Stimulated activated CD4-positive, alpha-beta T cell treated with anti-CD3 and anti-CD28 coated beads, Interleukin-4, amount 100 ng/mL, for 1 hour (primary cell): ENCODE data around the gene IL17B.

ENCODE experiments used
- DNase-seq: peaks from one replicate; pipeline ENCODE4 v3.0.0-alpha.2; 2020

The IL17B gene

DNA sequence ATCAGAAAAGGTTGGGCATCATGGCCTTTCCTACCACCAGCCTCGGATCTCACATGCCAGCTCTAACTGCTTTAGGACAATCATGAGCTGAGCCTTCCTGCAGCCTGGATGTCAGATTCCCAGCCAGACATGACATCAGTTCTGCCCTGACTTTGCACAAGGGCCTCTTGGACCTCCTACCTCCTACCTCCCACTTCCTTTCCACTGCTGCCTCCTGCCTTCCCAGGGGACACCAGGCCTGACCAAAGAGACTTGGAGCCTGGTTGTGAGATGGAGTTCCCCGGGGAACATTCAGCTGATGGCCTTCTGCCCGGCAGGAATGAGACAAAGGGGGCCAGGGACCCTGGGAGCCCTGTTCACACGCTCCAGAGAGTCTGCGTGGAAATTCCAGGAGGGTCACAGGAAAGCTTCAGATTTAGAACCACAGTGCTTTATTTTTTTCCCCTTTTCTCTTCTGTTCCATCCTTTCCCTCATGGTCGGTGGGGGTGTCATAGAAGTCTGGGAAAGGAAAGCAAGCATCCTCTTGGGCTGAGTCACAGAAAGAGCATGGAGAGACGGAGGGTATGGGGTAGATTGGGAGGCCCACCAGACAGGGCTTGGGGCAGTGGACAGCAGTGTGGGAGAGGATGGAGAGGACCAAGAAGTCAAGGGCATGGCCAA lies 35.4 kb upstream of the IL17B start:
- no peak for DNase-seq

DNA sequence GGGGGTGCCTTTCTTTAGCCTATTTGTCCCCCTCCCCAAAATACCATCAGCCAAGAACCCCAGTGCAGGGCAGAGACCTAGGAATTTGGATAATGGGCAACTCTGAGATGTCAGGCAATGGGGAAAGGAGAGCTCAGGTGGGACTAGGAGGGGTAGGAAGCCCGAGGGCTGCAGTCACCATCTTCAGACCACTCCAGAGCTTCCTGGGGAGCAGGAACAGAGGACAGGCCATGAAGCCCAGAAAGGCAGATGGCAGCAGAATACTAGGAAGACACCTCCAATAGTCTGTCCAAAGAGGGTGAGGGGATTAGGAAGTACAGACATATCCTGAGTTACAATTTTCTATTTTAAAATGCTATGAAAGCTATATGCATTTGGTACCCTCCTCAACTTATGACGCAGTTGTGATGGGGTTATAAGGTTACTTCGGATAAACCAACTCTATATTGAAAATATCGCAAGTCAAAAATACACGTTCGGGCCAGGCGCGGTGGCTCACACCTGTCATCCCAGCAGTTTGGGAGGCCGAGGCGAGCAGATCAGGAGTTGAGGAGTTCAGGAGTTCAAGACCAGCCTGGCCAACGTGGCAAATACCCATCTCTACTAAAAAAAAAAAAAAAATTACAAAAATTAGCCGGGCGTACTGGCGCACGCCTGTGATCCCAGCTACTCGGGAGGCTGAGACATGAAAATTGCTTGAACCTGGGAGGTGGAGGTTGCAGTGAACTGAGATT lies 34.6 kb upstream of the IL17B start:
- DNase-seq: no peak

DNA sequence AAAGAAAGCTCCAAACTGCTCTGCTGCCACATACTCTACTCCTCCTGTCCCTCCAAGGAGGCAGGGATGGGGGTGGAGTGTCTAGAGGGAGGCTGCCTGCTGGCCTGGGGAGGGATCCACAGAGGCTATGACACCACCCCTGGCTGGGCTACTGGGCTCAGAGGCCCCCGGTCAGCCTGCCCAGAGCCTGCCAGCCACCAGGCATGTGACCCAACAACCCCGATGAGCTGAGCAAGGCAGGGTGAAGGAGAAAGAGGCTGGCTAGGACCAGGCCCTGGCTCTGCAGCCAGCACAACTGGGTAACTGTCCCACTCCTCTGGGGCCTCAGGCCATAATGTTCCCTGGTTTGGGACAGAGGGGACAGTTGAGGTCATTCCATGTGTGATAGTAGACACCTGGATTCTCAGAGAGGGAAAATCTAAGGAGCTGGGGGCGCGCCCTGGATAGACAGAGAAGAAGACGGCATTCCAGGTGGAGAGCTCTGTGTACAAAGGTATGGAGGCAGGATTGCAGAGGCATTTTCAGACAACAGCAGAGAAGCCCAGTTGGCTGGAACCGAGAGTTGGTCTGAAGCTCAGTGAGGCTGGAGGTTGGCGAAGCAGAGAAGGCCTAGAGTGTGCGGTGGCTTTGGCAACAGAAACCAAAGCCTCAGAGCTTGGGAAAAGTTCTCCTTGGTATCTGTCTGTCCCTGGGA lies 33.8 kb upstream of the IL17B start:
- DNase-seq: no peak

DNA sequence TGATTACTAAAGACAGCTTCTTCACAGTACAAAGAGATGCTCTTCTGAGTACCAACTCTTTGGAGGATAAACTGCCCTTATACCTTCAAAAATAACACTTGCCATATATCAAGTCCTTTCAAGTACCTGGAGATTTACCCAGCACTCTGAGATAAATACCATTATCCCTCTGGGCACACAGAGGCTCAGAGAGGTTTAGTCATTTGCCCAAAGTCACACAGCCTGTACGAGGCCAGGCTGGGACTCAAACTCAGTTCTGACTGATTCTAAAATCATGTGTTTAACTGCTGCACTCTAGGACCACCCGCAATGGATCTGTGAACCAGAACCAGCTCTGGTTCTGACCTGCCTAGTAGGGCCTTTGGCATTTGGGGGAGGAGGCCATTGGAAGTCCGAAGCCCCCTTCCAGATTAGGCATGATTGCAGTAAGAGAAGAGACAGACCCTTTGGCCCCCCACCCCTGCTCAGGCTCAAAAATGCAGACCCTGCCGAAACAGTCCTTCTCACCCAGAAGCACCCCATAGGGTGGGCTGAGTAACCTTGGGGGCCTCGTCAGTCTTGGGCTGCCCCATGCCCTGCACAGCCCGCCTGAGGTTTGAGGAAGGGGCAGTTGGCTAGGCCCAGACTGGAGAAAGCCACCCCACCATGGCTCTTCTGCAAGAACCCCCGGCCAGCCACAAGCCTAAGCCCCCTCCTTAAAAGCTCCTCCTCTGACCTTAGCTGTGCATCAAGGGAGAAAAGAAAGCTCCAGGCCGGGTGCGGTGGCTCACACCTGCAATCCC lies 32.8 kb upstream of the IL17B start:
- no peak for DNase-seq

DNA sequence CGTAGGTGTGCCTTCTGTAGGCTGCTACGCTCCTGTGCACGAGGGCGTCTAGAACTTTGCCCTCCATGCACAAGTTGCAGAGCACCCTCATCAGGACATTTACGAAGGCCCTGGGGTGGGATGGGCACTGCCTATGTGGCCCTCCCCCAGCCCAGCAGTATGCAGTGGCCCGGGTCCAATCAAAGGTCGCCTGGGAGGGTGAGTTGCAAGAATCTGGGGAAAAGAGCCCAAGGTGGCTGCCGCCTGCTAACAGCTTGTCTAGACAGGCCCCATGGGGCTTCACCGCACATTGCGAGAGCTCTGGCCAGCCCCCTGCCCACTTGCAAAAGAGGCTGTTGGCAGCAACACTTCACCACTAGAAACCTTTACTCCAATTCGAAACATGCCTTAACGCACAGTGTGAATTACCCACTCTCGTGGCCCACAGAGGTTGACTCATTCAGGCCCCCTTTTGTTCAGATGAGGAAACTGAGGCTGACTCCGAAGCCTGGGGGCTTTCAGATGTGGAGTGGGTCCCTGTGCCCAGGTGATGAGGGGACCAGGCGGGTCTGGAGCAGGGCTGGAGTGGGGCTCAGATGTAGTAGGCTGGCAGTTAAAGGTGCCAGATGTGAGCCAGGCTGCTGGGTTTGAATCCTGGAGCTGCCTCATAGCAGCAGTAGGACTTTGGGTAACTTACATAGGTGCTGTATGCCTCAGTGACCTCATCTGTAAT lies 31.8 kb upstream of the IL17B start:
- no peak for DNase-seq

DNA sequence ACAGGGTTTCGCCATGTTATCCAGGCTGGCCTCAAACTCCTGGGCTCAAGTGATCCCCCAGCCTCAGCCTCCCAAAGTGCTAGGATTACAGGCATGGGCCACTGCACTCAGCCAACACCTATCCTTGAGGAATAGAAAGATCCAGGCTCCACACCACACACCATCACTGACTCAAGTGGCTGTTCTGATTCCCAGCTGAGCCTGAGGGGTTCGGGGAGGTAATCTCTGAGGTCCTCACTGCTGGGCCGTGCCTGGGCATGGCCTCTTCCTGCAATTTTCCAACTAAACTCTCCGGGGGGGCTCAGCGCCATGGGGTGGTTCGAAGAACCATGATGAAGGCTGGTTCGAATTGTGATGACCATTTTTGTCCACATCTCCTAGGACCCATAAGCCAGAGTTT lies 31.0 kb upstream of the IL17B start:
- DNase-seq: no peak

DNA sequence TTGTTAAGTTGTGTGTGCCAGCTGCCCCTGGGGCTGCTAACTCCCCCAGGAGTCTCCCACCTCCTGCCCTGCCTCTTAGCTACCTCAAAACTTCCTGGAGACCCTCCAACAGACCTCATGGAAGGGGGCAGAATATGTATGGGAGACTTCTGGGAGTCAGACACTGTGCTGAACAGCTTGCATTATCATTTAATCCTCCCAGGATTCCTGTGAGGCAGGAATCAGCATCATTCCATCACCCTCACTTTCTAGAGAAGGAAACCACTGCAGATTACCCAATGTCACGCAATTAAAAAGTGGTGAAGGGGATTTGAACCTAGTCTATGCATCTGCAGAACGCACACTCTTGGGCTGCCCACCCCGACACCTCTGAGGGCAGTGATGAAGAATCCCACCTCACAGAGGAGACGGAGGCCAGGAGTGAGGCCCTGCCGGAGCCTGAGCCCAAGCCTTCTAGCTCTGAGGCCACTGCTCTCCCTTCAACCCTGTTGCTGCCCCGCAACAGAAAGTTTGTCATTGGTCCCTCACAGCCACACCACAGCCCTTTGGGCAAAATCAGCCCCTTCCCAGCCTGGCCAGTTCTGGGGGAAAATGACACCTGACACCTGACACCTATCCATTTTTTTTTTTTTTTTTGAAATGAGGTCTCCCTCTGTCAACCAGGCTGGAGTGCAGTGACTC lies 30.3 kb upstream of the IL17B start:
- DNase-seq: no peak

DNA sequence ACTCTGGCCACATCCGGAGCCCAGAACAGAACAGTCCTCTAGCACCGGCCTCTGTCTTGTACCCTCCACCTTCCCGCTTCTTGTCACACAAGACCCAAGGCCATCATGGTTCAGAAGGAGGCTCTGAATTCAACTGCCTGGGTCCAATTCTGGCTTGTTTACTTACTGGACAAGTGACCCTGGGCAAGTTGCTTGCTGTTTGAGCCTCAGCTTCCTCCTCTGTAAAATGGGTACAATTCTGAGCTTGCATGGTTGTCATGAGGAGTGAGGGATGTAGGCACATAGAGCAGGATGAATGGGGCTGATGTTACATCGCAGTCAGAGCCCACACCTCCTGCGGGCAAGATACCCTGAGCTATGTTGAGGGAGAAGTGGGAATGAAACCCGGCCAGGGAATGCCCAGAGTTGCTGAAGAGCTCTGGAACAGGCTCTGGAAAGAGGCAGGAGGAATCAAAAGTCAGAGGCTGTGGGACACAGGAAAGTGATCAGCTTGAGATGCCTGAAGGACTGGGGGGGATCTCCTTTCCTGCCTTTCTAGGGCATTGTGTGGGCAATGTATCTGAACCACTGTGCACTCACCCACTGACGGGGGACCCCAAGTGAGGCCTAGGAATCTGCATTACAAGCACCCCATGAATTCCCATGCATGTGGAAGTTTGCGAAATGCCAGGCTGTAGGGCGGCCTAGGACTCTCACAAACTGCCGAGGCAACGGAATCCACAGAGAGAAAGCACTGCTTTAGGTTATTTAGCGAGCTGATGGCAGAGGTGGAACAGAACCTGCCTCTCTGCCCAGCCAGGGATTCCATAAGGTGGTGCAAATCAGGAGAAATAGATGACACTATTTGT lies 29.4 kb upstream of the IL17B start:
- DNase-seq: no peak

DNA sequence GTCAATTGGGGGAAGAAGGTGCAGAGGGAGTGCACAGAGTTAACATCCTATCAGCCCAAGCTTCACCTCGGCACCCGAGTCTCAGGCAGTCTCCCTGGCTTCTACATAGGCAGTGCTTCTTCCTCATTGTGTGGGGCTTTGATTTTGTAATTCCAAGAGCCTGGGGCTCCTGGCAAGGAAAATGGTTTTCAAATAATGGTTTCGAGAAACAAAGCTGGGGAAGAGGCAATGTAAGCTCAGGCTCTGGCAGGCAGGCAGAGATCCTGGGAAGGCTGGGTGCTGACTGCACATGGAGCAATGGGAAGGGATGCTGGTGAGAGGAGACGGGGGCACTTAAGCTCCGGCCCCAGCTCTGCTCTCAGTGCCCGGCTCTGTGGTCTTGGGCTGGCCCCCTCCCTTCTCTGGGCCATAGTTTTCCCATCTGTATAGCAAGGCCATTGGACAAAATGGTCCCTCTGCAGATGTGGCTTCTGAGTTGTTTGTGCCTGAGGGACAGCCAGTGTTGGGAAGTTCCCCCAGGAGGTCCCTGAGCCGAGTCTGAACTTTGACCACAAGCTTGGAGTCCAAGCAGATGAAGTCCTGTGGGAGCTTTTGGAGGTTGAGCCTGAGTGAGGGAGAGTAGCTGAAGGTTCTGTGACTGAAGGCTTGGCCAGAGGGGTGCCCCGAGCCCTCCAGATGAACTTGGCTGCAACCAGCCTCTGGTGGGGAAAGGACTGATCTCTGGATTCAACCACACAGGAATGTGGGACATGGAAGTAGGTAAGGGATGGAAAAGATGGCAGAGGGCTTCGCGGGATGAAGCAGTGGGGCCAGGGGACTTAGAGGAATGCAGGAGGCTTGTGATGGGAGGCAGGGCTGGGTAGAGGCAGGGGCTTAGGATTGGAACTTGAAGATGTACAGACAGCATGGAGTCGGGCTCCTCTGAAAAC lies 28.5 kb upstream of the IL17B start:
- no peak for DNase-seq

DNA sequence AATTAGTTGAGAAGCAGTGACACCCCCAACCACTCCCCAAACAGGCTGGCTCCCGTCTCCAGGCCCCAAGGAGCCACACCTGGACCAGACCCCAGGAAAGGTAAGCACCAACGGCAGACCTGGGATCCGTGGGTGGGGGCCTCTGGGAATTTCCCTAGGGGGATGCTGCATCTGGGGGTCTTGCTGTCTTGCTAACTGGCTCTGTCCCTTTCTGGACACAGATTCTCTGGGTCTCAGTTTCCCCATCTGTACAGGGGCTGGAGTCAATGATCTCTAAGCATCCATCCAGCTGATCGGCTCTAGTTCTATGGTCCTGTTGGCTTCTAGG lies 27.9 kb upstream of the IL17B start:
- DNase-seq: no peak

DNA sequence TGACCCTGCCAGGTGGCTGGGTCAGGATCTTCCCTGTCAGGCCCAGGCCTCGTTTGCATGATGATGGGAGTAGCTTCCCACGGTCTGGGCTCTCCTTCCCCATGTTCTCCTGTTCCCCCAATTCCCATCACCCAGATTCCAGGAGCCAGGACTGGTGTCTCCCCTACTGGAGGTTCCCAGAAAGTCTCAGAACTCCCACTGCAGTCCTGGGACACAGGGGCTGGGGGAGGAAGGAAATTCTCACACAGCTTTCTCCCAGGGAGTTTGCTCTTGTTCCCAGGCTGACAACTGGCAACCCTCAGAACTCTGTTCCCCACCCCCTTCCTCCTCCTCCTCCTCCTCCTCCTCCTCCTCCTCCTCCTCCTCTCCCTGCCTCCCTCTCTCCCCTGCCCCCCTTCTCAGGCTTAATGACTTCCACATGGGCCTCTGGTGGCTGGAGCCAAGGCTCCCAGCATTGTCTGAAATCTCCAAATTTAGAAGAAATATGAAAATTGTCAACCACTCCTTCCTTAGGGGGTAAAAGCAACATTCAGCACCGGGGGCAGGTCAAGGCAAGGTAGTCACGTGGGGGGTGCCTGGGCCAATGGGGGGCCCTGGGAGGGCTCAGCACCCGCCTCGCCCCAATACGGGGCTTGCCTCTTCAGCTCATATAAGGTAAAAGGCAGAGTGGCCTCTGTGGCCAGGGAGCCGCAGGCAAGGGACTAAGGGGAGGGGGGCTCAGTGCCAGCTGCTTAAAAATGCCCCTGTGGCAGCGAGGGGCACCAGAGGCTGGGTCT lies 27.3 kb upstream of the IL17B start:
- no peak for DNase-seq

DNA sequence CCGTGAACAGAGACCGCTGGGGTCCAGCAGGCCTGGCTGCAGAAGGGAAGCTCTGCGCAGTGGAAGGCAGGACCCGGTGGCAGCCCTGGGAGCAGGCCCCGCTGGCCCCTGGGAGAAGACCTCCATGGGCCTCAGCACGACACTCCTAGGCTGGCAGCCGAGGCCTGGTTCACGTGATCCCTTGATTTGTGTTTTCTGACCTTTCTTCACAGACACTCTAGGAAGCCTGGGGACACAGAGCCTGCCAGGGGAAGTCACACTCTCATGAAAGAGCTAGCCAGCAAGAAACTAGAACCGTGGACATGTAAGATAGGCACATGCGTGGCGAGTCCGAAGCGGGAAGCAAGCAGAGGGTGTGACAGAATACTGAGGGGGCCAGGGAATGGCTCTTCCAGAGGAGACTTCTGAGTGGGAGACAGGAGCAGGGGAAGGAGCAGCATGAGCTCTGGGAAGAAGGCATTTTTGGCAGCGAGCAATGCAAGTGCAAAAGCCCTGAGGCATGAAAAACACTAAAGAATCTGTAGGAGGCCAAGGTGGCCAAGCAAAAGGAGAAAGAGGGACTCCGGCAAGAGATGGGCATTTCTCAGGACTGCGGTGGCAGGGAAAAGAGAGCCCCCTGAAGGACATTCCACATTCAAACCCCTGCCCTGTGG lies 26.6 kb upstream of the IL17B start:
- no peak for DNase-seq

DNA sequence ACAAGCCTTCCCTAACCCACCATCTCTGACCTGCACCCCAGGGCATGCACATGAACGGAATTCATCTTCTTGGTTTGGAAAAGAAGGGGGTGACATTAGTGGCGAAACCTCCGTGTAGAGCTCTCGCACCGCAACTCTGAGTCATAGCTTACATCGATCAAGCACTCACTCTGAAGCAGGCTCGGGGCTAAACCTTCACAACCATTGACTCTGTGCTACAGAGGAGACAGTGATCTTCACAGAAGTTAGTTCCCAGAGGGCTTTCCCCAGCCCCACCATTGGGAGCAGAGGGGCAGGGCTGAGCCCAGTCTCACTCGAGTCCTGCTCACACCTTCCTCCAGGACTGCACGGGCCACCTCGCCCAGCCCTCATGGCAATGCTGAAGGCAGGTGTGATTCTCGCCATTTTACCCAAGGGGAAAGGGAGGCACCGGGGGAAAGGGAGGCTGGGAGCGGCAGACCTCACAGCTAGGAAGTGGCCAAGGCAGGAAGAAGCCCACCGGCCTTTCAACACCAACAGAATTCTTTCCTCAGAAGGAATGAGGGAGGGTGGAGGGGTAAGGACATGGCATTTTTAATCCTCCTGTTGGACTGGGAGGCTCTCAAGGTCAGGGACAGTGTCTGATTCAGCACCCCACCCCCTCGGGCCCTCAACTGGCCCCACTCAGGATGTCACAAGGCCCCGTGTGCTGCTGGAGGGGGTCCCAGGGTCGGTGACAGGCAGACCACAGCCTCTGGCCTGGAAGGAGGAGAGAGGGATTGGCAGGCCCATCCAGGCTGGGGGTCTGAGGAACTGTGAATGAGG lies 25.9 kb upstream of the IL17B start:
- DNase-seq: no peak

DNA sequence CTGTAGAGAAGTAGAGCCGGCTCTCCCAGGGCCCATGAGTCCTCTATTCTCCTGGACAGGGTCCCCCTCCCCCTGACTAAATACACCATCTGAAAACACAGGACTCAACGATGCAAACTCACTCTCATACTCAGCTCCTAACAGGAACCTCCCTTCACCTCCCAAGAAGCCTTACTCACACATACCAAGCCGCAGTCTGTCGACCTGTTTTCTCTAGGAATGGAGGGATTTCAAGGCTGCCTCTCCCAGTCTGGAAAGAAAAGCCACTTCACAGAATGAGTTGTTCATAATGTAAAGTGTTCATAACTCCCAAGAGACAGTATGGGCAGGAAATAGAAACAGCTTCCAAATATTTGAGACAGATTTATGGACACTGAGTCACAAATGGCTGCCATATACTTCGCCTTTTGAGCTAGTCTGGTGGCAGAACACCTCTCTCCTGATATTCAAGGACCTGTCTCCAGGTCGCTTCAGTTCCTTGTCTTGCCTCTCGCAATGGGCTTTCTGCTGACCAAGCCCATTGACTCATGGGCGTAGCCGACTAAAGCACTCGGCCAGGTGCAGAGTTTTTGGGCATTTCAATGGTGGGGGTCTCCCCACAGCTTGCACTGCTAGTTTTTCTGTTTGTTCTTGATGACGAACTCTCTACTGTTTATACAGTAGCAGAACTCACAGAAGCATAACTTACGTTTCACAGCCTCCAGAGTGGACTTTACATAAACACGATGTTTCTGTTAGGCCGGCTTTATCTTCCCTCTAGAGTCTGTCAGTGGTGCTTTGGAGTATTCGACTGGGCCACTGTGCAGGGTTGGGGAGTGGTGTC lies 25.0 kb upstream of the IL17B start:
- no peak for DNase-seq

DNA sequence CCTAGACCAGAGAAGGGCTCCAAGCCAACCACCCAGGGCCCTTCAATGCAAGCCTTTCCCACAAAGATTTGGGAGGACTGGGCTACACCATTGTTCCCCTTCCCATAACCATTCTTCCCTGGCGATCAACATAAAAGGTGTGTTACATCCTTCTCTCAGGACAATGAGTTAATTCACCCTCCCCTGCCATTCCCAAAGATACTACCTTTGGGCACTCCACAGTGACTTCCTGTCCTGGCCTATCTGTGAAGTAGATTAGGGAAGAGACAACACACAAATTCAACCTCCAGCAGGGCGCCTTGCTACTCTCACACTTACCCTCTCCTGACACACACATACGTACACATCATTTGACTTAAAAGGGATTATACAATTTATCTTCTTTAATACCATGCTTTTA lies 23.2 kb upstream of the IL17B start:
- DNase-seq: no peak

DNA sequence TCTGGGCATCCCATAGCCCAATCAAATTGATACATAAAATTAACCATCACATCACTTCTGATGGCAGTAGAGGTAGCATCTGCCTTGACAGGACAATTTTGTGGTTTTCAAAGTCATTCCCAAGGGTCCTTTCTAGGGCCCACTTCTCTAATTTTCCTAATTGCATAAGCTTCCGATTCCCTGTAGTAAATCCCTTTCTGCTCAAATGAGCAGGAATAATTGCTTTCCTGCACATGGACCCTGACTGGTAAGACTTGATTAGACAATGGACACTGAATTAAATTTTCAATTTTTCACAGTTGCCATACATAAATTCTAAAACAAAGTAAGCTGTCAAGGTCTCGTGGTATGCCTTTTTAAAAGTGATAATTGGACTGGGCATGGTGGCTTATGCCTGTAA lies 22.0 kb upstream of the IL17B start:
- DNase-seq: no peak

DNA sequence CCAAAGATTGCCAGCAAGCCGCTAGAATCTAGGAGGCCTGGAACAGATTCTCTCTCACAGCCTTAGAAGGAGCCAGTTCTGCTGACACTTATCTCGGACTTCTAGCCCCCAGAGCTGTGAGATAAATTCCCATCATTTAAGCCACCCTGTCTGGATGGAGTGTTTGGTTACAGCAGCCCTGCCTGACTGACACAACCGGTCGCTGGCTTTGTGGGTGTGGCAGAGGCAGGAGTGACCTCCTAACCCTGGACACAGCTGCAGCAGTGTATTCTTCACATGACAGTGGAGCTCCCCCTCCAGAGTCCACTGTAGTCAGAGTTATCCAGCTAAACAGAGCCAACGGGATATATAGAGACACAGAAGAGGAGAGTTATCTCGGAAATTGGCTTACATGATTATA lies 21.2 kb upstream of the IL17B start:
- no peak for DNase-seq
